HG02588 (cell line): Measurements from ENCODE around the gene KANK3.
A peak's percentile ranks its signal among the peaks of the same experiment; 100 is the strongest.

ENCODE experiments used
- ATAC-seq: cut with Tn5 transposase; IDR thresholded peaks from one replicate; pipeline ENCODE4 v1.9.1; 2021; ENCODE audit warnings: mild to moderate bottlenecking, moderate library complexity; ENCODE audit not compliant: unreplicated experiment

KANK3 gene

GRCh38 chr19:8340341-8341096 lies 2.5 kb downstream of the KANK3 start:
- ATAC-seq: no peak

DNA sequence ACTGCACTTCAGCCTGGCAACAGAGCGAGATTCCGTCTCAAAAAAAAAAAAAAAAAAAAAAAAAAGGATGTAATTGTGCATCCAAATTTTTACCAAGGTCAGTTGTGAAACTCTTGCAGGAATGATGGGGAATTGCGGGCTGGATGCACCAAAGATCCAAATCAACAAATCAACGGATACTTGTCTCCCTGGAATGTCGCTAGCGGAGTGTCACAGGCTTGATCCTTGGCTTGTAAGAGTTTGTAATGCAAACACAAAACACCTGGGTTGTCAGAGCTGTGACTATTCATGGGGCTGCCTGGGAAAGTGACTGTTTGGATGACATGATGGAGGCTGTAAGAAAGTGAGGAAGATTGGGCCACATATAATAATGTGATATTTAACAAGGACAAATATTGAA lies 4.2 kb downstream of the KANK3 start:
- ATAC-seq: no peak

GRCh38 chr19:8337728-8338127 lies 5.3 kb downstream of the KANK3 start:
- no peak for ATAC-seq

DNA sequence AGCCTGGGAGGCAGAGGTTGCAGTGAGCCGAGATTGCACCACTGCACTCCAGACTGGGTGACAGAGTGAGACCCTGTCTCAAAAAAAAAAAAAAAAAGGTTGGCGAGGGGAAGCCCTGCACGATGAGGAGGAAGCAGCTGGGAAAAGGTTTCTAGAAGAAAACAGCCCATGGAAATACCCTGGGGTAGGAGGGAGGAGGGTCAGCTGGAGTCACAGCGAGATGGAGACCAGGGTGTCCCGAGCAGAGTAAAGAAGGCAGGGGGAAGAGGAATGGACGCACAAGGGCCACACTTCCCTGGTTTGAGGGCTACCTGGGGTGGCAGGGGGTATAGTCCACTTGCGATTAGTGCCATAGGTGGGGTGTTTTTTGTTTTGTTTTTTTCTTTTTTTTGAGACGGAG lies 6.4 kb downstream of the KANK3 start:
- ATAC-seq: no peak

- no peak for ATAC-seq
These were observed 6.9 kb downstream of the KANK3 start for GRCh38 chr19:8336072-8336569.

DNA sequence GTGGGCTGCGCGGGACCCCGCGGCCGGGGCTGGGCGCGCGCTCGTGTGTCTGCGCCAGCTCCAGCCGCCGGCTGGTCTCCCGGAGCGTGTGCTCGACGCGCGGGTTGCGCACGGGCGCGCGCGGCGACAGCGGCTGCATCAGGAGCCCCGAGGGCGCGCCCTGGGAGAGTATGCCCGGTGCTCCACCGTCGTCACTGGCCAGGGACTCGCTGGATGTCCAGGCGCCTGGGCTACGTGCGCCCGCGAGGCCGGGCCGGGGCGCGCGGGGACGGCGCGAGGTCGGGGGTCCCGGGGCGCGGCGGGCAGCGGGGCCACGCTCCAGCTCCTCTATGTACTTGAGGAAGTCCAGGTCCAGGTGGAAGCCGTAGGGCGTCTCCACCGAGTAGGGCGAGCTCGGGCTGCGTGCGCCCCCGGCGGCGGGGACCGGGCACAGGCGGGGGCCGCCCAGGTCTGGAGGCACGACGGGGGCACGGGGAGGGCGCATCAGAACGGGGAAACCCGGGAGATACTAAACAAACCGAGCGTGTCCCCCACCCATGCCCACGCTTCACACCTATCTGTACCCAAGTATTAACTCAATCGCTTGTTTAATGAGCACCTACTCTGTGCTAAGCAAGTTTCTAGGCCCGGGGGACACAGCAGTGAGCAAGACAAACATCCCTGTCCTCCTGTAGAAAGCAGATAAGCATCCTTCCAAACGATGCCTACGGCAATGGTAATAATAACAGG lies 7.6 kb downstream of the KANK3 start:
- no peak for ATAC-seq

- no peak for ATAC-seq
These were observed 8.4 kb downstream of the KANK3 start for GRCh38 chr19:8334458-8335342.

DNA sequence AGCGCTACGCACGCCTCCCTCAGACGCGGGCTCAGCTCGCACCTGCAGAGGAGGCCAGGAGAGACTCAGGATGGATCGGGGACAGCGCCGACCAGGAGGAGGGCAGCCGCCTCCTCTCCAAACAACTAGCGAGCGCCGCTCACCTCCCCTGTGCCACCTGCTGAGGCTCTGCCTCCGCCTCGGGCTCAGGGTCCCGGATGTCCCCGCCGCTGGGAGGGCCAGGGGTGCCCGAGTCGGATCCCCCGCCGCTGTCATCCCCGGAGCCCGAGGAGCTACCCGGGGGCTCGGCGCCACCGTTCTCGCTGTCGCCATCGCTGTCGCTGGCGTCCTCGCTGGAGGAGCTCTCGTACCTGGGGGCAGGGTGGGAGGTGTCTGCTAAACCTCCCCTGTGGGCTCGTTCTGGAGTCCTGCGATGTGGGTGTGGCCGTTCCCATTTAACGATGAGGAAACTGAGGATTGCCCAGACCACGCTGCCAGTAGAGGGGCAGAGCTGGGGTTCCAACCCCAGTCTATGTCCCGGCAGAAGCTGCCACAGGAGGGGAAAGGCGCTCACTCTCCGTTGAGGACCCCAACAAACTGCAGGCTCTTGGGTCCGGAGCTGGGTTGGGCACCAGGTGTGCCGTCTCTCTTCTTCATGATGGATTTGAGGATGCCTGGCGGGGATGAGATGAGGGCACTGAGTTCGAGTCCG lies 9.2 kb downstream of the KANK3 start:
- ATAC-seq: no peak

- no peak for ATAC-seq
These were observed 9.9 kb downstream of the KANK3 start for GRCh38 chr19:8332976-8333766.

DNA sequence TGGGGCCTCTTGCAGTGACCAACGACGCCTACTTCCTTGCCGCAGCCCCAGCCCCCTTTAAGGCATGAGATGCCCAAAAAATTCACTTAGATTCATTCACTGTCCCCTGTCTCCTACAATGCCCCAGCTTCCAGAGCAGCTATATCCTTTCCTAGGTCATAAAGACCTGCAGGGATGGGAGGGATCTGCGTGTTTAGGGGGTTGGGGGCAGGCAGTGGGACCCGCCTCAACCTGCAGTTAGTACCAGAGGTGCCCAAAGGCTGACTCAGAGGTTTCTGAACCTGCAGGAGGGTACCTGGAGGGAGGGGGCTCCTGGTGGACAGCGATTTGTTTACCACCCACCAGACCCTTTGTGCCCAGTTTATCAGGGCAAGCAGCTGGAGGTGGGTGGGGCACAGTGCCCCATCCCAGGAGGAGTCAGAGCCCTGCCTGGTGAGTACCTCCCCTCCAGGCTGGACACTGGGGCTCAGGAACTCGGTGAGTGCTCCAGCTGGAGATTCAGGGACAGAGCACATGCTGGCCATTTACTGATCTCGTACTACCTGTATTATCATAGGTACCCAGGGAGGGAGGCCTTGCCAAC lies 11.7 kb downstream of the KANK3 start:
- ATAC-seq: no peak

DNA sequence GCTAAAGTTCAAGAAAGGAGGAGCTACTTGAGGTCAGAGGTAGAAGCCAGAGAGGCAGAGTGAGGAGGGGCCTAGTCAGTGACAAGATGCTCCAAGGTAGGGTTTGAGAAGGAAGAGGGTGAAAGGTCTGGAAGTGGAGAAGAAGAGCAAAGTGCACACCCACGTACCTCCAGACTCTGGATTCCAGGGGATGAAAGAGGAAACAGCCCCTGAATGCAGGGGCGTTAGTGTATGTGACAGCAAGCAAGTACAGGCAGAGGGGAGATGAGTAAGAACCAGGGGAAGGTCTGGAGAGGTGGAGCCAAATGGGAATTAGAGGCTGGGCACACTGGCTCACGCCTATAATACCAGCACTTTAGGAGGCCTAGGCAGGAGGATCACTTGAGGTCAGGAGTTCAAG lies 13.1 kb downstream of the KANK3 start:
- ATAC-seq: no peak

DNA sequence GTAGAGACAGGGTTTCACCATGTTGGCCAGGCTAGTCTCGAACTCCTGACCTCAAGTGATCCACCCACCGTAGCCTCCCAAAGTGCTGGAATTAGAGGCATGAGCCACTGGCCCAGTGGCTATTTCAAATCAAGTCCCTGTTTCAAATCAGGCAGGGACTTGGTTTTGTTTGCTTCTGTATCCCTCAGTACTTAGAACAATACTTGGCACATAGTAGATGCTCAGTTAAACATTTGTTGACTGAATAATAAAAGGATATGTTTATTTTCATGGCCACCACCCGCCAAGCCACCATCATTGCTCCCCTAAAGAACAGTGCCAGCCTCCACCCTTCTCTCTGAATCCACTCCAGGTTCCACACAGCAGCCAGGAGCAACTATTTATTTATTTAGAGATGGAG lies 17.6 kb downstream of the KANK3 start:
- no peak for ATAC-seq

GRCh38 chr19:8324186-8325050 lies 18.6 kb downstream of the KANK3 start:
- no peak for ATAC-seq

DNA sequence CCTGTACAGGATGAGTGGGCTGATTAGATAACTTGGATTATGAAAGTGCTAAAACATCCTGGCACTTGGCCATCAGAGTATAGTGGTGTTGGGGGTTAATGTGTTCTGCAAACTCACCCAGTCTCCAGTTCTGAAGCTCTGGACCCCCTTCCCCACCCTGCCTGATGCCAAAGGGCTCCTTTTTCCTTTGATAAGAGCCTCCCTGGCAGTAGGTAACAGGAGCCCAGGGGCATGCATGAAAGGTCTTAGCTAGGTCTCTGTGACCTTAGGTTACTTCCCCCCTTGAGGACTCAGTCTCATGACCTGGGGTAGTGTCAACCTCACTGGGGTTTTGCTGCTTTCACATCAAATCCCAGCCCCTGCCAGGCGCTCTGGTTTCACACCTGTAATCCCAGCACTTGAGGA lies 19.3 kb downstream of the KANK3 start:
- no peak for ATAC-seq

GRCh38 chr19:8322638-8322997 lies 20.4 kb downstream of the KANK3 start:
- ATAC-seq: no peak

DNA sequence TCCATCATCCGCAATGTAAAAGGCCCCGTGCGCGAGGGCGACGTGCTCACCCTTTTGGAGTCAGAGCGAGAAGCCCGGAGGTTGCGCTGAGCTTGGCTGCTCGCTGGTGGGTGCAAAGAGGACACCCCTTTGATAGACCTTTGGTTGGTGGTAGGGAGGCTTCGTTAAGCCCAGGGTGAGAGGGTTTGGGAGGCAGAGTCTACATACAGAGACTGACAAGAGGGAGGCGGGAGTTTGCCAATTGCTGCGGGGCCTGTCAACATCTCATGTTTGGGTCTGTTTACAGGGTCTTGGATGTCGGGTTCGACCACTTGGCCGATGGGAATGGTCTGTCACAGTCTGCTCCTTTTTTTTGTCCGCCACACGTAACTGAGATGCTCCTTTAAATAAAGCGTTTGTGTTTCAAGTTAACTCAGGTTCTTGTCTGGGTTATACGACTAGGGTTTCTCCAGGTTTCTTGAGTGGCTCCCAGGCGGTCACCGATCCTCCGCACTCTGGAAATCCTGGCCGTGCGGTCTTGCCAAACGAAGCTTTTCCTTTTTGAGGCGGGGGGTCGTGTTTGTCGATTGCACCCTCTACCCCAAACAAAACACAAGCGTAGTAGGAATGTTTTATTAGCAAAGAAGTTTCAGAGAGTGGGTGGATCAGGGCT lies 20.9 kb downstream of the KANK3 start:
- no peak for ATAC-seq

DNA sequence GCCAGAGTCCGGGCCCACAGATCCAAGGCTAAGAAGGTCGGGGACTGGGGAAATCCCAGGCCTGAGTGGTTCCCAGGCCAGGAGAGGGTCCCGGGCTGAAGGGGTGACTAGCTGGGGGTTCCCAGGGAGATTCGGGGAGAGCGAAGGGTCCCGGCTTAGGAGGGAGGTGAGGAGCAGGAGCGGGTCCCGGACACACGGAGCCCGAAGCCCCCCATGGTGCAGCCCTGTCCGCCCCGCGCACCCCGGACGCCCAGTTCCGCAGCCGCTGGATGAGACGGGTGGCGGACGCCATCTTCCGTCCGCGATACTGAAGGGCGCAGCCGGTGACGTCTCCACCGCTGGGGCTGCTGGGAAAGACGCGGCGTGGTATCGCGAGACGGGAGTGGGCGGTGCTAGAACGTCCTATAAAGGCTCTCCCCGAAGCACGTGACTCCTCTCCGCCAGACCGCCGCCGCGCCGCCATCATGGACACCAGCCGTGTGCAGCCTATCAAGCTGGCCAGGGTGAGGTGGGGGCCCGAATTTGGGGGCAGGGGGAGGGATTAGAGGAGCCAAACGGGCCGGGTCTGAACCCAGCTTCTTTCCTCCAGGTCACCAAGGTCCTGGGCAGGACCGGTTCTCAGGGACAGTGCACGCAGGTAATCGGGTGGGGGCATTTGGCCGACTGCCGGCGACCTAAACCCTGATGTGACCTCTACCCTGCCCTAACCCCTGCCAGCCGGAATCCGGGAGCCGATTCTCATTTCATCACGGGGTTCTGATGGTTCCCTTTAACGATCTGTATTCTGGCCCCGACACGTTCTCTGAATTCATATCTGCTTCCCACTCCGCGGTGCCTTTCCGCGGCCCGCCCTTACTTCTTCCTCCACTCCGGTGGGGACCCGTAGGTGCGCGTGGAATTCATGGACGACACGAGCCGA lies 21.7 kb downstream of the KANK3 start, which contains the start of the genes NDUFA7 and RPS28:
Gene NDUFA7 (minus strand): TSS at position 309 of the 919 bp plus-strand sequence. CDS start 17 bp downstream, at position 292.
Gene RPS28 (plus strand): TSS at position 430 of the 919 bp plus-strand sequence. CDS start 35 bp downstream, at position 465.
- ATAC-seq: peak; percentile 86
